ENCODE data around the gene CSF3.
"Not testable (repeated sequence)": the region's sequence is repeated elsewhere in the genome, so short reads cannot be mapped to it uniquely, and the experiment has no call there.

DNA sequence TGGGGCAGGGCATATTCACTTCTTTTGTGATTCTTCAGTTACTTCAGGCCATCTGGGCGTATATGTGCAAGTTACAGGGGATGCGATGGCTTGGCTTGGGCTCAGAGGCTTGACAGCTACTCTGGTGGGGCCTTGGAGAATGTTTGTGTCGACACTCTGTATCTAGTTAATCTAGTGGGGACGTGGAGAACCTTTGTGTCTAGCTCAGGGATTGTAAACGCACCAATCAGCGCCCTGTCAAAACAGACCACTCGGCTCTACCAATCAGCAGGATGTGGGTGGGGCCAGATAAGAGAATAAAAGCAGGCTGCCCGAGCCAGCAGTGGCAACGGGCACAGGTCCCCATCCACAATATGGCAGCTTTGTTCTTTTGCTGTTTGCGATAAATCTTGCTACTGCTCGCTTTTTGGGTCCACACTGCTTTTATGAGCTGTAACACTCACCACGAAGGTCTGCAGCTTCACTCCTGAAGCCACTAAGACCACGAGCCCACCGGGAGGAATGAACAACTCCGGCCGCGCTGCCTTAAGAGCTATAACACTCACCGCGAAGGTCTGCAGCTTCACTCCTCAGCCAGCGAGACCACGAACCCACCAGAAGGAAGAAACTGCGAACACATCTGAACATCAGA, 3.1 kb upstream of the CSF3 start:
- TF ChIP-seq CTCF (IDR thresholded peaks at IDR 0.05 in 2 of 3, conservative IDR thresholded peaks at IDR 0.05 in 1 of 3; ENCODE audit: borderline replicate concordance in 1 of 3, insufficient read depth in 1 of 3, low read depth in 2 of 3, low read length in 2 of 3); SP1 (IDR thresholded peaks at IDR 0.05; ENCODE audit: low read depth); EZH2phosphoT487 (IDR thresholded peaks at IDR 0.05; ENCODE audit: borderline replicate concordance); POLR2A (IDR thresholded peaks at IDR 0.05; ENCODE audit: borderline replicate concordance, extremely low read depth, insufficient read depth, insufficient read length); ZNF274 (IDR thresholded peaks at IDR 0.05; ENCODE audit: low read depth, low read length); CEBPB (IDR thresholded peaks at IDR 0.05; ENCODE audit: low read depth); CBX3 (IDR thresholded peaks at IDR 0.05; ENCODE audit: low read depth); POLR2AphosphoS5 (IDR thresholded peaks at IDR 0.05; ENCODE audit: low read depth, low read length); ZFX (IDR thresholded peaks at IDR 0.05): not testable (repeated sequence)
- TF ChIP-seq, protein P1, sequence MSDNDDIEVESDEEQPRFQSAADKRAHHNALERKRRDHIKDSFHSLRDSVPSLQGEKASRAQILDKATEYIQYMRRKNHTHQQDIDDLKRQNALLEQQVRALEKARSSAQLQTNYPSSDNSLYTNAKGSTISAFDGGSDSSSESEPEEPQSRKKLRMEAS (IDR thresholded peaks at IDR 0.05): not testable (repeated sequence)
- TF ChIP-seq, protein P2, sequence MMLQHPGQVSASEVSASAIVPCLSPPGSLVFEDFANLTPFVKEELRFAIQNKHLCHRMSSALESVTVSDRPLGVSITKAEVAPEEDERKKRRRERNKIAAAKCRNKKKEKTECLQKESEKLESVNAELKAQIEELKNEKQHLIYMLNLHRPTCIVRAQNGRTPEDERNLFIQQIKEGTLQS (IDR thresholded peaks at IDR 0.05): not testable (repeated sequence)

Measured in HCT116 (cell line).